CD14-positive monocyte (primary cell): Measurements from ENCODE around the gene NEDD4L. TPM values are rescaled to one million over a fixed set of nuclear protein-coding genes. Genes with fewer than 3 reads are reported as not detected.

ENCODE experiments used
- DNase-seq, 3 donors: peaks; one replicate each; pipeline ENCODE4 v3.0.0-alpha.2; 2011 to 2022
- H2AFZ ChIP-seq: 2 replicates; pipeline ENCODE4 v1.6.0; 2012; ENCODE audit warnings: mild to moderate bottlenecking, low read depth, low read length, inconsistent platforms; ENCODE audit not compliant: insufficient read depth, poor library complexity, severe bottlenecking
- H3K27ac ChIP-seq, 2 donors: 1 replicate in 1 of 2; 2 replicates in 1 of 2; pipeline ENCODE4 v1.5.1; 2012 to 2013; ENCODE audit warnings: low read length in 2 of 2, control low read depth in 1 of 2, inconsistent platforms in 1 of 2, low read depth in 1 of 2, mild to moderate bottlenecking in 1 of 2
- H3K27me3 ChIP-seq, 2 donors: one replicate each; pipeline versions ENCODE4 v1.6.0 to v1.6.1; 2011 to 2013; ENCODE audit warnings: low read length in 2 of 2; ENCODE audit not compliant: control insufficient read depth in 2 of 2, insufficient read depth in 2 of 2
- H3K36me3 ChIP-seq, 2 donors: replicated peaks in 1 of 2; 1 replicate in 1 of 2; 2 replicates in 1 of 2; pipeline versions ENCODE4 v1.5.1 to v1.6.1; 2012 to 2013; ENCODE audit warnings: low read length in 2 of 2, control low read depth in 1 of 2, inconsistent platforms in 1 of 2, mild to moderate bottlenecking in 1 of 2; ENCODE audit not compliant: insufficient read depth in 2 of 2, control insufficient read depth in 1 of 2
- H3K4me1 ChIP-seq, 2 donors: 1 replicate in 1 of 2; 2 replicates in 1 of 2; pipeline versions ENCODE4 v1.5.1 to v1.6.1; 2012 to 2013; ENCODE audit warnings: low read length in 2 of 2, control low read depth in 1 of 2, inconsistent platforms in 1 of 2, mild to moderate bottlenecking in 1 of 2, moderate library complexity in 1 of 2; ENCODE audit not compliant: insufficient read depth in 2 of 2, control insufficient read depth in 1 of 2
- H3K4me2 ChIP-seq: replicated peaks from 2 replicates; pipeline ENCODE3; 2012; ENCODE audit warnings: low read length, moderate library complexity, mild to moderate bottlenecking; ENCODE audit not compliant: poor library complexity, severe bottlenecking; ENCODE audit errors: extremely low read depth
- H3K4me3 ChIP-seq, 3 experiments: fragments of 200-600 bp in 1 of 3; sonication (generic) in 1 of 3; replicated peaks in 1 of 3; 1 replicate in 2 of 3; 2 replicates in 1 of 3; pipeline ENCODE4 v1.5.1; 2011 to 2013; ENCODE audit warnings: low read length in 3 of 3, mild to moderate bottlenecking in 3 of 3, control low read depth in 2 of 3, low read depth in 2 of 3, inconsistent platforms in 1 of 3, moderate library complexity in 1 of 3
- H3K79me2 ChIP-seq: 2 replicates; pipeline ENCODE4 v1.6.0; 2012; ENCODE audit warnings: mild to moderate bottlenecking, control low read depth, inconsistent platforms, low read length, moderate library complexity; ENCODE audit not compliant: insufficient read depth
- H3K9ac ChIP-seq: 2 replicates; pipeline ENCODE4 v1.6.0; 2017; ENCODE audit warnings: low read length, mild to moderate bottlenecking; ENCODE audit not compliant: insufficient read depth, poor library complexity, severe bottlenecking
- H3K9me3 ChIP-seq, 2 donors: replicated peaks in 1 of 2; 1 replicate in 1 of 2; 2 replicates in 1 of 2; pipeline versions ENCODE4 v1.5.1 to v1.6.1; 2012 to 2013; ENCODE audit warnings: low read length in 2 of 2, control low read depth in 1 of 2; ENCODE audit not compliant: control insufficient read depth in 1 of 2, insufficient read depth in 1 of 2
- H4K20me1 ChIP-seq: 2 replicates; pipeline ENCODE4 v1.6.0; 2012; ENCODE audit warnings: mild to moderate bottlenecking, low read length, control low read depth, moderate library complexity; ENCODE audit not compliant: insufficient read depth
- H3K27ac Mint-ChIP-seq, 7 donors: one replicate each; pipeline ENCODE4 v1.8.0; 2020; ENCODE audit warnings: mild to moderate bottlenecking in 7 of 7, mixed read lengths in 7 of 7, moderate library complexity in 6 of 7, inconsistent platforms in 2 of 7
- H3K27me3 Mint-ChIP-seq, 3 donors: one replicate each; pipeline ENCODE4 v1.8.0; 2021 to 2022; ENCODE audit warnings: low read depth in 3 of 3, mild to moderate bottlenecking in 3 of 3, mixed read lengths in 3 of 3, moderate library complexity in 3 of 3, inconsistent platforms in 1 of 3
- H3K36me3 Mint-ChIP-seq, 2 donors: one replicate each; pipeline ENCODE4 v1.8.0; 2020; ENCODE audit warnings: mixed read lengths in 2 of 2, inconsistent platforms in 1 of 2, mild to moderate bottlenecking in 1 of 2
- H3K4me1 Mint-ChIP-seq: one replicate; pipeline ENCODE4 v1.8.0; 2020; ENCODE audit warnings: mild to moderate bottlenecking, mixed read lengths
- H3K4me3 Mint-ChIP-seq, 2 donors: one replicate each; pipeline ENCODE4 v1.8.0; 2020; ENCODE audit warnings: mild to moderate bottlenecking in 2 of 2, mixed read lengths in 2 of 2, moderate library complexity in 1 of 2
- H3K9me3 Mint-ChIP-seq, 7 donors: one replicate each; pipeline ENCODE4 v1.8.0; 2020 to 2022; ENCODE audit warnings: mixed read lengths in 7 of 7, mild to moderate bottlenecking in 6 of 7, moderate library complexity in 6 of 7, inconsistent platforms in 2 of 7
- CTCF ChIP-seq: fragments of 200-600 bp; IDR thresholded peaks from one replicate; pipeline ENCODE4 v1.8.0; 2022; ENCODE audit warnings: antibody characterized with exemption, mild to moderate bottlenecking
- WGBS: methylation state at CpG from one replicate; pipeline ENCODE4 v1.1.5; 2013; ENCODE audit warnings: missing lambda C conversion rate; ENCODE audit not compliant: insufficient coverage; 5-methylcytosine and 5-hydroxymethylcytosine counted together
- intact Hi-C, 2 donors: fragments of 100-400 bp; cut with micrococcal nuclease; formaldehyde crosslinking; loops; one replicate each; pipeline versions ENCODE4 v1.15.0 to v1.15.1; 2023
- polyA plus RNA-seq, 3 donors: library from polyadenylated mRNA; depleted of rRNA in 1 of 3; unstranded in 2 of 3; stranded (reverse) in 1 of 3; fragments of 300-500 nt in 2 of 3; fragments of >200 nt in 1 of 3; fragmentation: Illumina TruSeq in 2 of 3; gene quantifications; 1 replicate in 2 of 3; 2 replicates in 1 of 3; pipeline ENCODE4 v1.2.3, GENCODE V29; 2012 to 2021

NEDD4L gene
- polyA plus RNA-seq, 3 donors, result 2.5 to 5.2 (median 4.5) TPM

DNA sequence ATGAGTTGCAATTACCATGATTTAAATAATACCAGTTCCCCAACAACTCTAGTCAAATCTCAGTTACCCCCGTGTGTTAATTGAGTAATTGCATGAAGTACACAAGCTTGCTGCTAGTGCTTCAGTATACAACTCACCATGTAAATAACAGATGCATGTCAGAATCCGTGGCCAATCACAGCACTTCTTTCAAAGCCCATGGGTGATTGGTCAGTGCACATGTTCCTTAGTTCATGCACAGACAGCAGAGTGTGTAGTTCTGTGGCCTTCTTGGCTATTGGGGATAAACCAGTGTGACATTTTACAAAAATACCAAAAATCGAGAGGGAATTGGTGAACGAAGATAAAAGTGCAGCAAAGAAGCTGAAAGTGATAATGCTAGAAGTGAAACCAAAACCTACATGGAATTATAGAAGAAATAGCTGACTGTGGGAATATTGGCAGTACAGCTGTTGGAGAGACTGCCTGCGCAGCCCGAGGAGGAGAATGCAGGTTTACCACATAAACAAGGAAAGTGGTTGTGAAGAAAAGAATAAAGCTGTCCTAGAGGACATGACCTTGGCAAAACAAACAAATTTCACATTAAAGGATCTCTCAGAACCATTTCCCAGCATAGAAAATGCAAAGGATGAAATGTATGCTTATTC, 59.4 kb downstream of the NEDD4L start:
- H3K9ac ChIP-seq, result no peak overlapping the region
- peaks cover 0 to 3% of the 10 kb centered on the region in 2 donors for H3K4me1 ChIP-seq
- no peak overlapping the region for H3K27ac ChIP-seq
- no peaks in the 10 kb centered on the region for H3K36me3 ChIP-seq
- Mint-ChIP-seq H3K4me3 (no peak overlapping the region), H3K27me3 (peaks cover 6 to 14% (median 10%) of the 10 kb centered on the region in 3 donors), H3K4me1 (peaks cover 14% of the 10 kb centered on the region), H3K36me3 (peaks cover 0 to 2% of the 10 kb centered on the region in 2 donors), H3K9me3 (peaks cover 0 to 2% (median 0%) of the 10 kb centered on the region in 7 donors), H3K27ac (no peak overlapping the region)
- H2AFZ ChIP-seq, result no peak overlapping the region
- no peak overlapping the region for H3K4me3 ChIP-seq
- 100% methylated on average over 2 of the region's 6 CpGs for WGBS
- no peak overlapping the region for H3K4me2 ChIP-seq
- no peak for DNase-seq
- intact Hi-C loops, result no loop called here
- TF ChIP-seq CTCF, result no peak
- H3K27me3 ChIP-seq, result peaks cover 0 to 9% of the 10 kb centered on the region in 2 donors
- H4K20me1 ChIP-seq, result no peaks in the 10 kb centered on the region
- H3K79me2 ChIP-seq, result no peaks in the 10 kb centered on the region
- H3K9me3 ChIP-seq, result no peaks in the 10 kb centered on the region

- no peak overlapping the region for H3K9ac ChIP-seq
- peaks cover 14% of the 10 kb centered on the region for H3K4me1 Mint-ChIP-seq
- no peak overlapping the region for H3K27ac ChIP-seq
- no peaks in the 10 kb centered on the region for H4K20me1 ChIP-seq
- H3K4me3 ChIP-seq, result no peak overlapping the region
- intact Hi-C loops, result no loop called here
- no peak overlapping the region for H2AFZ ChIP-seq
- no peak overlapping the region for H3K4me2 ChIP-seq
- H3K36me3 ChIP-seq, result no peaks in the 10 kb centered on the region
- H3K4me3 Mint-ChIP-seq, result no peak overlapping the region
- H3K79me2 ChIP-seq, result no peaks in the 10 kb centered on the region
- peaks cover 0 to 3% of the 10 kb centered on the region in 2 donors for H3K4me1 ChIP-seq
- no peak overlapping the region for H3K27ac Mint-ChIP-seq
- peaks cover 0 to 2% (median 0%) of the 10 kb centered on the region in 7 donors for H3K9me3 Mint-ChIP-seq
- H3K27me3 Mint-ChIP-seq, result peaks cover 7 to 15% (median 10%) of the 10 kb centered on the region in 3 donors
- H3K9me3 ChIP-seq, result no peaks in the 10 kb centered on the region
- peaks cover 0 to 2% of the 10 kb centered on the region in 2 donors for H3K36me3 Mint-ChIP-seq
- peak in 1 of 3 donors; percentile 23 for DNase-seq
- H3K27me3 ChIP-seq, result peaks cover 0 to 9% of the 10 kb centered on the region in 2 donors
- TF ChIP-seq CTCF, result no peak
- 36% methylated on average over 8 of the region's 12 CpGs for WGBS
These were observed 60.1 kb downstream of the NEDD4L start for GRCh38 chr18:58104096-58104495.
